GM19372 (cell line): ENCODE data around the gene PTPRG.
"Not testable (repeated sequence)": the region's sequence is repeated elsewhere in the genome, so short reads cannot be mapped to it uniquely, and the experiment has no call there.

Experiments used
- ATAC-seq: cut with Tn5 transposase; IDR thresholded peaks from one replicate; pipeline ENCODE4 v1.9.1; 2021; ENCODE audit warnings: mild to moderate bottlenecking, low read depth, moderate library complexity; ENCODE audit not compliant: unreplicated experiment

The PTPRG gene

DNA sequence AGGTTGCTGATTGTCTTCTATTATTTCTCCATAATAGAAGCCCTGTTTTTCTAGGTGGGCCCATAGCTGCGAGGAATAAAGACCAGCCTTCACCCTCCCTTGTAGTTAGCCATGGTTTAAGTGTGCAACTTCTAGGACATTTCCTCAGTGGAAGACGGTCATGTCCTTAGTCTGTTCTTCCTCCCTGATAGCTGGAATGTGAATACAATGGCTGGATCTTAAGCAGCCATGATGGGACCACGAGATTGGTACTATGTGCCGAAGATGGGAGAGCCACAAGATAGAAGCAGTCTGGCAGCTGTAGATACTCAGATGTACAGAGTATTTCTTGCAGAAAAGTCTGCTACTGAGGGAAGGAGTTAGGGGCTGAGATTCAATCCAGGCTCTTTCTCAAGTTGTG, 152.9 kb downstream of the PTPRG start:
- no peak for ATAC-seq

DNA sequence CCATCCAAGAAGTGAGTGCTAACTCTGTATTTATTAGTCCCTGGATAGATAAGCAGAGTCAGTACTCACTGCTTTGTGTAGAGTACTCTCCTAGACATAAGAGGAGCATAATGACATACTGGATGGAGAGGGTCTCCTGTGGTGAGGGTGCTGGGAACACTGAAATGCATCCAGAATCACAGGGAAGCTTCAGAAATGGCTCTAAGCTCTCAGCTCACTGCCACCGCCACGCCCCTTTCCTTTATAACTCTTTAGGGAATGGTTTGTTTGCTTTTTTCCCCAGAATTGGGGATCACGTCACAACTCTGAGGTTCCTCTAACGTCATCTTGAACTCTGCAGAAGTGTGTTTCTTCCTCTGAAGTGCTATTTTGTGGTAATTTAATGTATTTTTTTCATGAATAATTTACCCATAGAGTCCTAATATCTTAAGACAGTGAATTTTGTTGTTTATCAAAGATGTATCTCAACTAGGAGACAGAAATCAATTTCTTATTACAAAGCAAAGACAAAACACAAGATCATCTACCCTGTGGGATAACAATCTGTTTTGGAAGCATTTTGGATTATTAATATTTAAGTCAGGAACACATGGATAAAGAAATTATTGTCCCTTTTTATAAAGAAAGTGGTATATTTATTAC, 154.6 kb downstream of the PTPRG start:
- no peak for ATAC-seq

DNA sequence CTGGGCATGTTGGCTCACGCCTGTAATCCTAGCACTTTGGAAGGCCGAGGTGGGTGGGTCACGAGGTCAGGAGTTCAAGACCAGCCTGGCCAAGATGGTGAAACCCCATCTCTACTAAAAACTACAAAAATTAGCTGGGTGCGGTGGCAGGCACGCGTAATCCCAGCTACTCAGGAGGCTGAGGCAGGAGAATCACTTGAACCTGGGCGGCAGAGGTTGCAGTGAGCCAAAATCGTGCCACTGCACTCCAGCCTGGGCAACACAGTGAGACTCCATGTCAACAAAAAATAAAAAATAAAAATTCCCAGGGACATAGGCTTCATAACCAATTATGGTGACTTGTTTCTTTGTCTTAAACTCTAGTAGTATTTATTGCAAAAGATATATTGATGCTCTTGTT, 155.3 kb downstream of the PTPRG start:
- not testable (repeated sequence) for ATAC-seq

GRCh38 chr3:61718565-61718964, 157.2 kb downstream of the PTPRG start:
- no peak for ATAC-seq

DNA sequence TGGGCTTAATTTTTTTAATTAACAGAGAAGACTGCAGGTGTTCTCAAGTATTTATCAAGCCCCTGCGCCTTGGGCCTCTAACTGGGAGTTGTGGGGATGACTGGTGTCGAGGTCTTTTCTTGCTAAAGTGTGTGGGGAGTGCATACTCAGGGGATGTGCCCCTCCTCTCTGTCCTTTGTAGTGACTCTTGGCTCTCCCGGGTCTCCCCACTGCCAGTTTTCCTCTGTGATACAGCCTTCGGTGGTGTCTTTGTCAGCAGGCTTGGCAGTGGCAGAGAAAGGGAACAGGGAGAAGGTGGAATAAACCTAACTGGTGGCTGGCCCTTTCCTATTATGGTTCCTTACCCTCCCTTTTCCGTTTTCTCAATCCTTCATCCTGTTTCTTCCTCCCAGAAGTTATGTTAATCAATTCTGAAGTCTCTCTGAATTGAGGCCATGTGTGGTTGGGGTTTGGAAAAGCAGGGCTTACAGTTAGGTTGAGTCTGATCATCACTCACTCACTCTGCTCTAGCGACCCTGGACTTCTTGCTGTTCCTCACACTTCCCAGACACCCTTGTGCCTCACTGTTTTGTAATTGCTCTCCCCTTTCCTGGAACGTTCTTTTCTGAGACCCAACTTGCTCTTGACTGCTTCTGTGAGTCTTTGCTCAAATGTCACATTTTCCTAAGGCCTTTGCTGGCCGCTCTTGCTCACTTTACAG, 158.1 kb downstream of the PTPRG start:
- no peak for ATAC-seq

- ATAC-seq = no peak
Observed at GRCh38 chr3:61723038-61723437, 161.7 kb downstream of the PTPRG start.

GRCh38 chr3:61724183-61724582, 162.8 kb downstream of the PTPRG start:
- ATAC-seq = peak; percentile 63

- ATAC-seq = no peak
Observed at GRCh38 chr3:61724801-61725200, 163.4 kb downstream of the PTPRG start.

DNA sequence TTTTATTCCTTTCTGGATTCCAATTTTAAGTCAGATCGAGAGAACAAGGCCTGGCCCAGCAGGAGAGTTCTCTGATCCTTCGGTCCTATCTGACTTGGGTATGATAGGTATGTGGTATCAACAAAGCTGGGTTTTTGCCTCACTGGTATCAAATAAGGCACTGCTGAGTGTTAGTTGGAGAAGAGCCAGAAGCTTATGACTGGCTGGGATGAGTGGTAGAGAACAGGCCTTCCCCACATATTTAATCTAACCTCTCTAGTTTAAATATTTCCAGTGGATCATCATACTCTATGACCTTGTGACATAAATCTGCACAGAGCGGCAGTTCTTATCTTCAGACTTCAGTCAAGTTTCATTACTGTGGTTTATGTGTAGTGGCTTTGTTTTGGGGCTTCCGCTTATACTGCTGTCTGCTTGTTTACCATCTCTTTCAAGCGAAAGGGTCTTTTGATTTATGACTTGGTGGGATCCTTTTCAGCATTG, 164.5 kb downstream of the PTPRG start:
- no peak for ATAC-seq

GRCh38 chr3:61727435-61727834, 166.1 kb downstream of the PTPRG start:
- no peak for ATAC-seq

DNA sequence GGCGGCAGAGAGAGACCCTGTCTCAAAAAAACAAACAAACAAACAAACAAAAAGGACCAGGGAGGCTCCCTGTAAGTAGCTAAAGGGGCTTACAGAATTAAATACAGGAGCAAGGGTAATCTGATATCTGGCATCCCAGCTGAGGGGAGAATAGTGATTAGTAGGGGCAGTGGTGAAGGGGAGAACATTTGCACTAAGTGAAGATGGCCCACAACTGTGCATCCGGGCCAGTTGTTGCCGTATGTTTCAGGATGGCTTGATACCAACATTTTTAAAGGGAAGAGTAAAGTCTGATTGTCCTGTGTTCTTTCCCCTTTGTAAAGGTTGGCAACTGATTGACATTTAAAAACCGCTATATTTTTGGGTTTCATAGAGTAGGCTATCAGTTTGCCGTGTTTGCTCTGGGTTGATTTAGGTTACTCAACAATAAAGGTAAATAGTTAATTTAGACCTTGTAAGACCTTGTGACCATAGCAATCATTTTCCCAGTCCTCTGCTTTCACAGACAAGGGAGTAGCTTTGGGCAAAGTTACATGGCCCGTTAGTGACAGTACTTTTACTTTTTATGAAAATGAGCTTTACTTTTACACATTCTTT, 167.8 kb downstream of the PTPRG start:
- ATAC-seq = no peak

DNA sequence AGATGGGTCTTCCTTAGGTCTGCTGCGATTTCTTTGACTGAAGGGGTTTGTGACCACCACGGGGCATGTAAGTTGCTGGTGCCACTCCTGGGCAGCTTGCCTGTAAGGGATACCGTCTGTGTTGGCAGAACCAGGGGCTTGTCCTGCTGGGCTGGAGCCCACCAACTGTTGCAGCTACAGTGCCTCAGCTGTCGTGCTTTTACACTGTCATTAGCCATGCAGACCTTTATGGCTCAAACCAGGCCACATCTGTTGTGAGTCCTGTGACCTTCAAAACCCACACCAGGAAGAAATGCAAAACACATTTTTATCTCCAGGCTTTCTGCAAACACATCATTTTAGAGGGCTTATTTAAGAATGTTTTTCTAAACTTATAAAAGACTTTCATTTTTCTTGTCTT, 168.7 kb downstream of the PTPRG start:
- no peak for ATAC-seq

- ATAC-seq = no peak
Observed at GRCh38 chr3:61730577-61731231, 169.3 kb downstream of the PTPRG start.

GRCh38 chr3:61733000-61733399, 171.6 kb downstream of the PTPRG start:
- no peak for ATAC-seq

GRCh38 chr3:61733876-61734275, 172.5 kb downstream of the PTPRG start:
- ATAC-seq = no peak

DNA sequence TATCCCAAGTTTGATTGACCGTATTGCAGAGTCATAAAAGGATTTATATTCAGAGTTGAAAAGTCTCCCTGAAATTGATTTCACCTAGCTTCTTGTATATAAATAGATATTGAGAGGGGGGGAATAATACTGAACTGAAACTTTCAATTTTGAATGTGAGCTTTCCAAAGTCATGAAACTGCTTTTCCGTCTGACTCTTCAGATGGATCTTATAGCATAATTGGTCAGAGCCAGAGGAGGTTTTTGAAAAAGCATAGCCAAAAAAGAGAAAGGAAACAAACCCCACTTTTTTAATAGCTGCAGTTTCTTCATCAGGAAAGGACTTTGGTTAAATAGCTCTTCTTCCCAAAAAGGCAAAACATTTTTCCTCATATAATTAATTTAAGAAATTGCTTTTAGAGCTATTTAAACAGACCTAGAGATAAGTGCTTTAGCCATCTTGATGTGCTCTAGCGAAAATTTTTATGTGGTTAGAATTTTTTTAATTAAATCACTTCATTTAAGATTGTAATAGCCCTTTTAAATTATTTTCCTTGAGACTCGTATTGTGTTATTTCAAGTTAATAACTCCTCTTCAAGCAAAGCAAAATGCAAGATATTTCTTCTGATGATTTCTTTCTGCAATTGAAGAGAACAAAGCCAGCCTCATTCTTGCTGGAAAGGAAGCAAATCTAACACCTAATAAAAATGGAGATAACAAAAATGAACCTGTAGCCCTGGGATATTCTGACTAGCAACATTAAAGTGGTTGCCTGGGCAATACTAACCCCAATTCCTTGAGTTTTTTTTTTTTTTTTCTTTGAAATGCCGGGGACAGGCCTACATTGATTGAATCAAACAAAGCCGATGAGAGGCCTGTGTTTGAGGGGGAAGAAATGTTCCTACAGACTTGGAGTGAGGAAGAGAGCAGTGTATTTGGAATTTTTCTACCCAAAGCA, 173.6 kb downstream of the PTPRG start:
- ATAC-seq = no peak

DNA sequence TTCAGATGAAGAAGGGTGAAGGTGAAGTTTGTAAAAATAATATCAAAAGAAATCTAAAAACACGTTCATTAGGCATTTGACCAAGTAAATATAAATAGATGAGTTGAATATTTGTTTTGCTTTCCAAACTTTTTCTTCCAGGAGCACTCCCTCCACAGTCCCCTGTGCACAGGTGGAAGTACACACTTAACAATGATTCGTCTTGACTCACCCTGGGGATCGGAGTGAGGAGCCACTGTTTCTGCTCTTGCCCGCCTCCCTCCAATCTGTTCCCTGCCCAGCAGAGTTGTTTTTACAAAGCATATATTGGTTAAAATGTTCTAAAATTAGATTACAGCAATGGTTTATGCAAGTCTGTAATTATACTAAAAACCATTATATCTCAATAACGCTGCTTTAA, 175.1 kb downstream of the PTPRG start:
- no peak for ATAC-seq

- no peak for ATAC-seq
Observed at GRCh38 chr3:61739640-61740039, 178.3 kb downstream of the PTPRG start.

- no peak for ATAC-seq
Observed at GRCh38 chr3:61740494-61740893, 179.1 kb downstream of the PTPRG start.

DNA sequence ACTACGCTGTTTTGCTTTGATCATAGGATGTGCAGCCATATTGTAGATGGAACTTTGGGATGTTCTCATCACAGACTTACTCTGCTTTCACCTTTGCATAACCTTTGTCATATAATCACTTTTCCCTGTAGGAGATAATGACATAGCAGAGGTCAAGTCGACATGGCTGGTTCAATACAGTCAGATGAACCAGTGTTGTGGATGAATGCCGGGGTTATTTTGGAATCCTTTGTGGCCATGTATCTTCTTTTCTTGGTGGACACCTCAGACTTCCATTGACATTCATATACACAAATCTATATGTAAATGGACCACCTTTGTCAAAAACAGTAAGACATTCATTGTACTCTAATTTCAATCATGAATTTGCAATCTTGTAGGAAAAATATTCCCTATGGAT, 180.2 kb downstream of the PTPRG start:
- no peak for ATAC-seq
